ENCODE measurements around the gene FANCC.

GRCh38 chr9:95097279-95097678 lies 220.2 kb downstream of the FANCC start:
- TF ChIP-seq CTCF (conservative IDR thresholded peaks at IDR 0.05; ENCODE audit: low read depth, low read length) (no peak), CEBPB (IDR thresholded peaks at IDR 0.05; ENCODE audit: low read depth, low read length) (no peak), POLR2A (IDR thresholded peaks at IDR 0.05; ENCODE audit: low read depth, low read length) (no peak), USF2 (IDR thresholded peaks at IDR 0.05; ENCODE audit: low read depth, low read length) (no peak)

Measured in IMR-90 (cell line).